ENCODE measurements around the gene TP53BP2.

TP53BP2 gene

DNA sequence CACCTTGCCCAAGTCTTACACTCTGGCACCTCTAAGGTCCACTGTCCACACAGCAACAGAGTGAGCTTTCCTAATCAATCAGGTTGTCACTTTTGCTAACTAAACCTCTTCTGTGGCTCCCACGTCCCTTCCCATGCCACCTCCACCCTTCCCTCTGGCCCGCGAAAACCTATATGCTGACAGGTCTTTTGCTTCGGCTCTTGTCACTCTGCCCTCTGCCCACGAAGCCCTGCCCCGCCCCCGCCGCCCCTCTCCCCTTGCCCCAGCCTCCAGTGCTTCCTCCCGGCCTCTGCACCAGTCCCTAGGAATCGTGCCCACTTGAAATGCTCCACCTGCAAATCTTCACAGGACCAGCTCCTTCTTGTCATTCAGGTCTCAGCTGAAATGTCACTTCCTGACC is 8.1 kb downstream of the TP53BP2 start:
- ChIA-PET POLR2A (interaction anchor here (0.7 kb wide), 1 partner anchor 409 kb away, joined by 3 read pairs; no protein-coding TSS in a partner anchor), CTCF (interaction anchor here (0.9 to 1.6 kb wide), 3 partner anchors 8 to 32 kb away, joined by 3 to 5 read pairs (median 3); partner anchors contain the start of gene TP53BP2)
- TF ChIP-seq, protein P1, sequence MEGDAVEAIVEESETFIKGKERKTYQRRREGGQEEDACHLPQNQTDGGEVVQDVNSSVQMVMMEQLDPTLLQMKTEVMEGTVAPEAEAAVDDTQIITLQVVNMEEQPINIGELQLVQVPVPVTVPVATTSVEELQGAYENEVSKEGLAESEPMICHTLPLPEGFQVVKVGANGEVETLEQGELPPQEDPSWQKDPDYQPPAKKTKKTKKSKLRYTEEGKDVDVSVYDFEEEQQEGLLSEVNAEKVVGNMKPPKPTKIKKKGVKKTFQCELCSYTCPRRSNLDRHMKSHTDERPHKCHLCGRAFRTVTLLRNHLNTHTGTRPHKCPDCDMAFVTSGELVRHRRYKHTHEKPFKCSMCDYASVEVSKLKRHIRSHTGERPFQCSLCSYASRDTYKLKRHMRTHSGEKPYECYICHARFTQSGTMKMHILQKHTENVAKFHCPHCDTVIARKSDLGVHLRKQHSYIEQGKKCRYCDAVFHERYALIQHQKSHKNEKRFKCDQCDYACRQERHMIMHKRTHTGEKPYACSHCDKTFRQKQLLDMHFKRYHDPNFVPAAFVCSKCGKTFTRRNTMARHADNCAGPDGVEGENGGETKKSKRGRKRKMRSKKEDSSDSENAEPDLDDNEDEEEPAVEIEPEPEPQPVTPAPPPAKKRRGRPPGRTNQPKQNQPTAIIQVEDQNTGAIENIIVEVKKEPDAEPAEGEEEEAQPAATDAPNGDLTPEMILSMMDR (IDR thresholded peaks at IDR 0.05; ENCODE audit: control extremely low read depth, extremely low read depth, low read depth, missing control alignments), result no peak
- DNase-seq (ENCODE audit: extremely low spot score), result no peak

DNA sequence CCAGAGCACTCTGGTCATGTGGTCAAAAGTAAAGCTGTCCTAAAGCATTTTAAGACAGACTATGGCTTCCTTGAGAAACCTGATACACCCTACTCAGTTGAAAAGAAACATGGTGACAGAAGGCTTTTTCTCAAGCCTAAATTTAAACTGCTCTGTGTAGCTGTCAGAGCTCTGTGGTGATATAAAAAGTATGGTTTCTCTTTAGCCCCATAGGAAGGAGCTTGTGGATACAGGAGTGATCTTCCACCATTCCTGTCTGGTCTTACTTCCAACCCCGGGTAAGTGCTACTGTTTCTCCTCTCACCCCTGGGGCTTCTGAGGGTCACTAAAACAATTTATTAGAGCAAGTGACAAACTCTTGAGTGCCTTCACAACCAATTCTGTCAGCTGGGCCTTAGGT is 8.5 kb downstream of the TP53BP2 start:
- ChIA-PET CTCF (interaction anchor here (0.9 to 2.5 kb wide), 5 partner anchors 9 to 32 kb away, joined by 3 to 6 read pairs (median 4); partner anchors contain the start of gene TP53BP2), POLR2A (interaction anchor here (0.5 to 0.7 kb wide), 2 partner anchors 348 to 410 kb away, joined by 3 read pairs; no protein-coding TSS in a partner anchor)
- DNase-seq (ENCODE audit: extremely low spot score), result no peak

DNA sequence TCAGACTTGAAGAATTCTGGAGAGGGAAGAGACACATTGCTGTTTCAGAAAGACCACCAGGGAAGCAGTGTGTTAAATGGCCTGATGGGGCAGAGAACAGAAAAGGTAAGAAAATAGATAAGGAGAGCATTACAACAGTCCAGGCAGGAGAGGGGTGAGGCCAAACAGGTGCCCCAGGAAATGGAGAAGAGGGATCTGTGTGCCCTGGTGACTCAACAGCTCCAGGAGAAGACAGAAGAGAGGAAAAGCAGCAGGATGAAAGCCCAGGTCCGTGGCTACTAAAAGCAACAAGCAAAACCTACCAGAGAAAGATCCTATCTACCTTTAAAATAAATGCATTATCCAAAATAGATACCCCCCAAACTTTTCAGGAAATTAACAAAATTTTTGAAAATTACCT is 9.2 kb downstream of the TP53BP2 start:
- CTCF ChIA-PET, result interaction anchor here (1.6 to 3.0 kb wide), 4 partner anchors 9 to 16 kb away, joined by 4 to 14 read pairs (median 6); partner anchors contain the start of gene TP53BP2
- TF ChIP-seq, protein P1 (IDR thresholded peaks at IDR 0.05; ENCODE audit: control extremely low read depth, extremely low read depth, low read depth, missing control alignments), result no peak
- POLR2A ChIA-PET, result interaction anchor here (0.5 kb wide), 1 partner anchor 349 kb away, joined by 3 read pairs; no protein-coding TSS in a partner anchor
- no peak for DNase-seq (ENCODE audit: extremely low spot score)

More for the DNA sequence above, 8.5 kb downstream of the TP53BP2 start:
- TF ChIP-seq, protein P1 (IDR thresholded peaks at IDR 0.05; ENCODE audit: control extremely low read depth, extremely low read depth, low read depth, missing control alignments), result no peak

DNA sequence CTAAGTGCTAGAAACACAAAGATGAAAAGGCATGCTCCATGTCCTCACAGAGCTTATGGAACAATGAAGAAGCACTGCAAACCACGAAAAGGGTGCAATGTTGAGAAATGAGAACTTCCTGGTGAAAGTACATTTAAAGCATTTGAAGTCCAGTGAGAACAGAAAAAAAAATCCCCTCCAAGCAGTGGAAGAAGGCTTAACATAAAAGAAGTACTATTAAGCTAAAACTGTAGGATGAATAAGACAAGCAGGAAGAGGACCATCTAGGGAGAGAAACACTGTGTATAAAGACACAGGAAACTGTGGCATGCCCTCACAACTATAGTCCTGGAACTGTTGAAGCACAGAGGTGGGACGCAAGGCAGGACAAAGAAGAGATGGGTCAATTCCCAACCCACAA is 10.0 kb downstream of the TP53BP2 start:
- CTCF ChIA-PET, result interaction anchor here (1.6 to 3.0 kb wide), 3 partner anchors 9 to 17 kb away, joined by 4 to 14 read pairs (median 6); partner anchors contain the start of gene TP53BP2
- no peak for DNase-seq (ENCODE audit: extremely low spot score)
- TF ChIP-seq, protein P1 (IDR thresholded peaks at IDR 0.05; ENCODE audit: control extremely low read depth, extremely low read depth, low read depth, missing control alignments), result no peak
- POLR2A ChIA-PET, result no interaction called here

DNA sequence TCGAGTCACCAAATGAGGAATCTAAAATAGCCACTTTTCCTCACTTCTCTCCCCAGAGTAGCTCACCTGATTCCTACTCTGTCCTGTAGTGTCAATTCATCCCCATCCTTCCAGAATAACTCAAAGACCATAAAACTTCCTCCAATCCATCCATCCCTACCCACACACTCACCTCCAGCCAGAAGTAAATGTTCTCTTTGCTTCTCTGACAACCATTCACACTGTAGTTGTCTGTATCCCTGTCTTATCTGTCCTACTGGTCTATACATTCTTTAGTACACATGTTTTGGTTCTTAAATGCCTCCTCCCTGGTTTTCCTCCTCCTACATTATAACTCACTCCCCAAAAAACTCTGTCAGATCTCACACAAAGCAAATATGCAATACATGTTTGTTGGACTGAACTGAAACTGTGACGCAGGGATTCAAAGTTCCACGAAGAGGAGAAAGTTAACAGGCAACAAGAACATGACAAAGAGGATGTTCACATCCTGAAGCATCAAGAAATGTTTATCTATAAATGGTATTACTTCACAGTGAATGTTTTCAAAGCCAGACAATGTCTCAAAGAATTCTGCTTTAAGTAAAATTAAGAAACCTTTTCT is 11.0 kb downstream of the TP53BP2 start:
- TF ChIP-seq, protein P1 (IDR thresholded peaks at IDR 0.05; ENCODE audit: control extremely low read depth, extremely low read depth, low read depth, missing control alignments), result no peak
- CTCF ChIA-PET, result interaction anchor here (2.5 to 3.0 kb wide), 2 partner anchors 8 to 11 kb away, joined by 6 to 14 read pairs; partner anchors contain the start of gene TP53BP2
- POLR2A ChIA-PET, result no interaction called here
- no peak for DNase-seq (ENCODE audit: extremely low spot score)

DNA sequence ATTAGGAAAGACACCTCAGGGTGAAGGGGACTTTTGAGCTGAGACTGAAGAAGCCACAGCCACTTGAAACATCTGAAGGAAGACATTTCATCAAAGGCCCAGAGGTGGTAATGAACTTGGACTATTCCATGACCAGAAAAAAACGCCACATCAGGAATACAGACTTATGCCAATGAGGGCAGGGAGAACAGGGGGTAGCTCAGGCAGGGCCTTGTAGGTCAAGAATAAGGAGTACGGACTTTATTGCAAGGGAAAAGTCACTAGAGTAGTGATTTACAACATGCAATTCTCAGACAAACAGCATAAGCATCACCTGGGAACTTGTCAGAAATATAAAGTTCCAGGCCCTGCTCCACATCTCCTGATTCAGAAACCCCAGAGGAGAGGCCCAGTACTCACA is 11.8 kb downstream of the TP53BP2 start:
- TF ChIP-seq, protein P1 (IDR thresholded peaks at IDR 0.05; ENCODE audit: control extremely low read depth, extremely low read depth, low read depth, missing control alignments), result no peak
- POLR2A ChIA-PET, result no interaction called here
- CTCF ChIA-PET, result interaction anchor here (1.7 to 3.0 kb wide), 2 partner anchors 8 to 12 kb away, joined by 8 to 14 read pairs; partner anchors contain the start of gene TP53BP2
- no peak for DNase-seq (ENCODE audit: extremely low spot score)

Data from GM10248 (cell line).